ENCODE results near the gene PCGF2. TPM values are rescaled to one million over a fixed set of nuclear protein-coding genes. Genes with fewer than 3 reads are reported as not detected.
A peak's percentile ranks its signal among the peaks of the same experiment; 100 is the strongest.

Gene PCGF2
- total RNA-seq, 1 donor from 2014 or later, result 108 TPM

DNA sequence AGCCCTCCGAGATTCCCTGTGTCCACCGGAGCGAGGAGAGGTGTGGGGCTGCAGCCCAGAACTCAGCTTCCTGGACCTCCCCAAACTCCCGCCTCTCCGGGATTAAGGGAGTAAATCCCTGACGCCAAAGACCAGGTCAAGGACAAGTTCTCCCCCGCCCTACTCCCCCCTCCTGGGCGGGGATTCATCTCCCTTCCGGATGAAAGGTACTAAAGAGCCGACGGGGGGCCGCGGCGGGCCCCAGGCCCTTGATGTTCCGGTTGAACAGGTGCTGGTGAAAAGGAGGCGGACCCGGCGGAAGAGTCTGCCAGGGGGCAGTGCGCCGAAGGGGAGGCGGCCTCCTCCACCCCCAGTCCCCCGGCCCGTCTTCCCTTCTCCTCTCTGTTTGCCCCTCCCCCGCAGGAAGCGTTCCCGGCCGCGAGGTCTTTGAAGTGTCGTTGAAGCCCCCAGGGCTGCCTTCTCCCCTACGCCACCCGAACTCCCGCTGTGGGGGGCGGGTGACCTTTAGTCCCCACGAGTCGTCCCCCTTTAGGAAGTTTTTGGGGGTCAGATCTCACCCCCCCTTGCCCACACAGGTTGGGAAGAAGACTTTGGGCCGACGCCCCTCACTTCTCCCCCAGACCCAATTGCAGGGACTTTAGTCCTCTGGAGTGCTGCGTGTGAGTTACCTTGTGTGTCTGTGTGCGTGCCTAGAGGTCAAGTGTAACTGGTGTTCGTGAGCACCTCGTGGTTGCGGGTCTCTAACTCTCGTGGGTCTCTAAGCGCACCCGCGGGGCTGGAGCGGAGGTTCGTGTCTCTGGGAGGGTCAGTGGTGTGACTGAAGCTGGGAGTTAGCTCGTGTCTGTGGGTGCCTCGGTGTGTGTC is 44.2 kb downstream of the PCGF2 start:
- peak; percentile 72 for DNase-seq (ENCODE audit: low read depth, low spot score)
- peak overlapping the region; percentile 94 for H3K4me3 Mint-ChIP-seq
- peaks cover 58% of the 10 kb centered on the region for H3K4me1 Mint-ChIP-seq
- peaks cover 3% of the 10 kb centered on the region for H3K36me3 Mint-ChIP-seq (ENCODE audit: low read depth)
- peak overlapping the region; percentile 91 for H3K27ac Mint-ChIP-seq (ENCODE audit: unreplicated experiment)
- TF ChIP-seq, protein P1, sequence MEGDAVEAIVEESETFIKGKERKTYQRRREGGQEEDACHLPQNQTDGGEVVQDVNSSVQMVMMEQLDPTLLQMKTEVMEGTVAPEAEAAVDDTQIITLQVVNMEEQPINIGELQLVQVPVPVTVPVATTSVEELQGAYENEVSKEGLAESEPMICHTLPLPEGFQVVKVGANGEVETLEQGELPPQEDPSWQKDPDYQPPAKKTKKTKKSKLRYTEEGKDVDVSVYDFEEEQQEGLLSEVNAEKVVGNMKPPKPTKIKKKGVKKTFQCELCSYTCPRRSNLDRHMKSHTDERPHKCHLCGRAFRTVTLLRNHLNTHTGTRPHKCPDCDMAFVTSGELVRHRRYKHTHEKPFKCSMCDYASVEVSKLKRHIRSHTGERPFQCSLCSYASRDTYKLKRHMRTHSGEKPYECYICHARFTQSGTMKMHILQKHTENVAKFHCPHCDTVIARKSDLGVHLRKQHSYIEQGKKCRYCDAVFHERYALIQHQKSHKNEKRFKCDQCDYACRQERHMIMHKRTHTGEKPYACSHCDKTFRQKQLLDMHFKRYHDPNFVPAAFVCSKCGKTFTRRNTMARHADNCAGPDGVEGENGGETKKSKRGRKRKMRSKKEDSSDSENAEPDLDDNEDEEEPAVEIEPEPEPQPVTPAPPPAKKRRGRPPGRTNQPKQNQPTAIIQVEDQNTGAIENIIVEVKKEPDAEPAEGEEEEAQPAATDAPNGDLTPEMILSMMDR (conservative IDR thresholded peaks at IDR 0.05), result no peak
- H3K27me3 Mint-ChIP-seq (ENCODE audit: low read depth), result peaks cover 55% of the 10 kb centered on the region
- no peaks in the 10 kb centered on the region for H3K9me3 Mint-ChIP-seq

DNA sequence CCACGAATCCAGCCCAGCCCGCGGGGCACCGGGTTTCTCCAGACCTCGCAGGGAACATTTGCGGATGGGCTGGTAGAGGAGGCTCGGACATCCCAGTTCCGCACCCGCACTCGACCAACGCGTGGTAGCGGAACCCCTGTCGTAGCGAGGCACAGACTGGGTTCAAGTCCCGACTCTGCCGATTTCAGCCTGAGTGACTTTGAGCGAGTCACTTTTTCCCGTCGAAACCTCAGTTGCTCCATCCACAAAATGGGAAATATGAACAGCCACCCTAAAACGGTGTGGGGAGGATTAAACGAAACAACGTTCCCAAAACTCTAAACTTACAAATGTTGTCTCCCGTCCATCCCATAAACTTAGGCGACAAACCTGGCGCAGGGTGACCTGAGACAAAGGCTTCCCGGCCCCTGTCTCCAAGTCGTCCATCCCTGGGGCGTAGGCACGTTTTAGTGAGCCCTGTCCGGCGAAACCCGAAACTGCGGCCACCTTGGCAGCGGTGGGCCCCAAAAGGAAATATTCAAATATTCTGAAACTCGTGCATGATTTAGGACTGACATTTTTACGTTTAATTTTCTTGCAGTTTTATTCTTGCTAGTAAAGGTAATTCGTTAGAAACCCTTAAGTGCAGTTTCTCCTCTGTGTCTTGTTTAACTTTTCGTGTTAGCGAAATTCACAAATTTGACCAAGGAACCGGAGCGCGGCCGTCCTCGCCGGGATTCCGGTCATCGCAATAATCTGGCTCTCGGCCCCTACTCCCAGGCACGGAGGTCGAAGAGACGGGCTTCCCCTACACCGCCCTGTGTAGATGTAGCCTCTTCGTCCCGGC is 45.0 kb downstream of the PCGF2 start:
- TF ChIP-seq, protein P1 (conservative IDR thresholded peaks at IDR 0.05), result no peak
- Mint-ChIP-seq H3K4me3 (peak overlapping the region; percentile 94), H3K4me1 (peaks cover 56% of the 10 kb centered on the region), H3K27me3 (ENCODE audit: low read depth) (peaks cover 59% of the 10 kb centered on the region), H3K27ac (ENCODE audit: unreplicated experiment) (no peak overlapping the region), H3K9me3 (no peaks in the 10 kb centered on the region), H3K36me3 (ENCODE audit: low read depth) (peaks cover 2% of the 10 kb centered on the region)
- peak; percentile 15 for DNase-seq (ENCODE audit: low read depth, low spot score)

DNA sequence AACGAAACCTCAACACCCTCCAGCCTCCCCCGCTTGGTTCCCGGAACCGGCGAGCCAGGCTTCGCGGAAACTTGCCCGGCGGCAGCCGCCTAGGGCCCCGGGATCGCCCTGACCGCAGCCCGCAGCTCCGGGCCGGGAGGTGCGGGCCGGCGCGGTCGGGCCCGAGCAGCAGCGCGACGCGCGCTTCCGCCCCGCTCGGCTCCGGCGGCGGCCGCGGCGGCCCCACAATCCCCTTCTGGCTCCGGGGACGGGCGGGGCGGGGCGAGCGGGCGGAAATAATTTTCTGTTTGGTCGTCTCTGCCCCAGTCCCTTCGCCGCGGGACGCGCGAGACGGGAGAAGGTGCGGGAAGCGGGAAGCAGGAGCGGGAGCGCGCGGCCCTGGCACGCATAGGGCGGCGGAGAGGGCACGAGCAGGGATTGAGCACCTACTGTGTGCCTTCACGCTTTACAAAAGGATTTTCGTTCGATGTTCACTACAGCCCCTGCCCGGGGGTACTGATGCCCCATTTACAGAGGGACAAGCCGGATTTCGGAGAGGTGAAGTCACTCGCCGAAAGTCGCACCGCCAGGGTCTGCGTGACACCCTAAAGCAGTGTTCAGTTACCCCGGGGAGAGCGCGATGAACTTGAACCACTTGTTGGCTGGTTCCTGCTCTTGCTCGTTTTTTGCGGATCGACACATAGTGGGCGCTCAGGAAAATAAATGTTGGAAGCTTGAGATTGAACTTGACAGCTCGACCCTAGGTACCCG is 45.8 kb downstream of the PCGF2 start:
- peak; percentile 65 for DNase-seq (ENCODE audit: low read depth, low spot score)
- Mint-ChIP-seq H3K4me1 (peaks cover 49% of the 10 kb centered on the region), H3K27me3 (ENCODE audit: low read depth) (peaks cover 65% of the 10 kb centered on the region), H3K4me3 (peak overlapping the region; percentile 94), H3K9me3 (no peaks in the 10 kb centered on the region), H3K27ac (ENCODE audit: unreplicated experiment) (no peak overlapping the region), H3K36me3 (ENCODE audit: low read depth) (no peaks in the 10 kb centered on the region)
- TF ChIP-seq, protein P1 (conservative IDR thresholded peaks at IDR 0.05), result no peak

DNA sequence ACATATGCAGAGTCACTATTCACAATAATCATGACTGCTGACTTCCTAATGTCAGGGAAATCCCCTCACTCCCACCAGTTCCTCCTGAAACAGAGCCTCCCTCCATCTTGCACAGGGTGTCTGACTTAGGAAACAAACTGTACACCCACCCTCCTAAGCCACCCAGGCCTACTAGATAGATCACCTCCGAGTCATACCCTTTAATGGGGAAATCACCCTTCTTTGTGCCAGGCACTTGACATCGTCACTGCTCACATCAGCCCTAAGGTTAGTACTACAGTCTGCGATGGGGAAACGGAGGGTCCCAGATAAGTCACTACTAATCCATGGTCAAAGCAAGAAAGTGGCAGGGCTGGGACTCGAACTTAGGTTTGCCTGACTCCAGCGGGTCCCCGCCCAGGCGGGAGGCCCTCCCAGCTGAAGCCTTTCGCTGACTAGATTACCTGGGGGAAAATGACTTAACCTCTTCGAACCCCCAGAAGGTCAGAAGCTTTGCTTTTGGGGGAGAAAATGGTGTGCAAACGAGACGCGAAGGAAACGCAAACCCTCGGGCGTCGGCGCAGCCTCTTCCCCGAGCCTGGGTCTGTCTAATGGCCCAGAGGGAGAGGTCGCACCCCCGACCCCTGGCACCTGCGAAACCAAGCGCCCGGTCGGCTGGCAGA is 46.5 kb downstream of the PCGF2 start:
- H3K4me1 Mint-ChIP-seq, result peaks cover 44% of the 10 kb centered on the region
- peak overlapping the region; percentile 86 for H3K4me3 Mint-ChIP-seq
- no peak overlapping the region for H3K27ac Mint-ChIP-seq (ENCODE audit: unreplicated experiment)
- no peaks in the 10 kb centered on the region for H3K36me3 Mint-ChIP-seq (ENCODE audit: low read depth)
- H3K27me3 Mint-ChIP-seq (ENCODE audit: low read depth), result peaks cover 72% of the 10 kb centered on the region
- no peaks in the 10 kb centered on the region for H3K9me3 Mint-ChIP-seq
- TF ChIP-seq, protein P1 (conservative IDR thresholded peaks at IDR 0.05), result no peak
- DNase-seq (ENCODE audit: low read depth, low spot score), result no peak

DNA sequence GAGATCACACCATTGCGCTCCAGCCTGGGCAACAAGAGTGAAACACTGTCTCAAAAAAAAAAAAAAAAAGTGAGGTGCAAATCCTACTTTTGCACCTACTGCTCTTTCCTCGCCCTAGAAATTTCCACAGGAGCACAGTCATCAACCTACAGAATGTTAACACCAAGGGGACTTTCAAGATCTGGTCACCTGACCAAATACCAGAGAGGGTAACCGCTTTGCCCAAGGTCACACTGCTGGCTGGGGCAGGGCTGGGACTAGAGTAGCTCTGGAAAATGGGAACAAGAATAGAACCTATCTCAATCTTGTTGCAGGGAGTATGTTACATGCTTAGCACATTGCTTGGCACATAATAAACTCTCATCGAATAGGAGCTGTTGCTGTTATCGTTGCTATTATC is 49.4 kb downstream of the PCGF2 start:
- Mint-ChIP-seq H3K27ac (ENCODE audit: unreplicated experiment) (no peak overlapping the region), H3K9me3 (no peaks in the 10 kb centered on the region), H3K4me1 (peaks cover 36% of the 10 kb centered on the region), H3K27me3 (ENCODE audit: low read depth) (peaks cover 57% of the 10 kb centered on the region), H3K36me3 (ENCODE audit: low read depth) (no peaks in the 10 kb centered on the region), H3K4me3 (no peak overlapping the region)
- DNase-seq (ENCODE audit: low read depth, low spot score), result no peak
- TF ChIP-seq, protein P1 (conservative IDR thresholded peaks at IDR 0.05), result no peak
